K562 treated with DMSO at 1 percent for 4 hours (cell line): Measurements from ENCODE around the gene GCN1. TPM values are rescaled to one million over a fixed set of nuclear protein-coding genes. Genes with fewer than 3 reads are reported as not detected.

ENCODE experiments used
- total RNA-seq: library from RNA; unstranded; fragments of 300-600 nt; gene quantifications from 2 replicates; pipeline ENCODE4 v1.2.3, GENCODE V29; 2022; ENCODE audit not compliant: insufficient read depth

The GCN1 gene, protein sequence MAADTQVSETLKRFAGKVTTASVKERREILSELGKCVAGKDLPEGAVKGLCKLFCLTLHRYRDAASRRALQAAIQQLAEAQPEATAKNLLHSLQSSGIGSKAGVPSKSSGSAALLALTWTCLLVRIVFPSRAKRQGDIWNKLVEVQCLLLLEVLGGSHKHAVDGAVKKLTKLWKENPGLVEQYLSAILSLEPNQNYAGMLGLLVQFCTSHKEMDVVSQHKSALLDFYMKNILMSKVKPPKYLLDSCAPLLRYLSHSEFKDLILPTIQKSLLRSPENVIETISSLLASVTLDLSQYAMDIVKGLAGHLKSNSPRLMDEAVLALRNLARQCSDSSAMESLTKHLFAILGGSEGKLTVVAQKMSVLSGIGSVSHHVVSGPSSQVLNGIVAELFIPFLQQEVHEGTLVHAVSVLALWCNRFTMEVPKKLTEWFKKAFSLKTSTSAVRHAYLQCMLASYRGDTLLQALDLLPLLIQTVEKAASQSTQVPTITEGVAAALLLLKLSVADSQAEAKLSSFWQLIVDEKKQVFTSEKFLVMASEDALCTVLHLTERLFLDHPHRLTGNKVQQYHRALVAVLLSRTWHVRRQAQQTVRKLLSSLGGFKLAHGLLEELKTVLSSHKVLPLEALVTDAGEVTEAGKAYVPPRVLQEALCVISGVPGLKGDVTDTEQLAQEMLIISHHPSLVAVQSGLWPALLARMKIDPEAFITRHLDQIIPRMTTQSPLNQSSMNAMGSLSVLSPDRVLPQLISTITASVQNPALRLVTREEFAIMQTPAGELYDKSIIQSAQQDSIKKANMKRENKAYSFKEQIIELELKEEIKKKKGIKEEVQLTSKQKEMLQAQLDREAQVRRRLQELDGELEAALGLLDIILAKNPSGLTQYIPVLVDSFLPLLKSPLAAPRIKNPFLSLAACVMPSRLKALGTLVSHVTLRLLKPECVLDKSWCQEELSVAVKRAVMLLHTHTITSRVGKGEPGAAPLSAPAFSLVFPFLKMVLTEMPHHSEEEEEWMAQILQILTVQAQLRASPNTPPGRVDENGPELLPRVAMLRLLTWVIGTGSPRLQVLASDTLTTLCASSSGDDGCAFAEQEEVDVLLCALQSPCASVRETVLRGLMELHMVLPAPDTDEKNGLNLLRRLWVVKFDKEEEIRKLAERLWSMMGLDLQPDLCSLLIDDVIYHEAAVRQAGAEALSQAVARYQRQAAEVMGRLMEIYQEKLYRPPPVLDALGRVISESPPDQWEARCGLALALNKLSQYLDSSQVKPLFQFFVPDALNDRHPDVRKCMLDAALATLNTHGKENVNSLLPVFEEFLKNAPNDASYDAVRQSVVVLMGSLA (N-terminal part only)
- 54.9 and 72.9 TPM in 2 replicates for total RNA-seq

DNA sequence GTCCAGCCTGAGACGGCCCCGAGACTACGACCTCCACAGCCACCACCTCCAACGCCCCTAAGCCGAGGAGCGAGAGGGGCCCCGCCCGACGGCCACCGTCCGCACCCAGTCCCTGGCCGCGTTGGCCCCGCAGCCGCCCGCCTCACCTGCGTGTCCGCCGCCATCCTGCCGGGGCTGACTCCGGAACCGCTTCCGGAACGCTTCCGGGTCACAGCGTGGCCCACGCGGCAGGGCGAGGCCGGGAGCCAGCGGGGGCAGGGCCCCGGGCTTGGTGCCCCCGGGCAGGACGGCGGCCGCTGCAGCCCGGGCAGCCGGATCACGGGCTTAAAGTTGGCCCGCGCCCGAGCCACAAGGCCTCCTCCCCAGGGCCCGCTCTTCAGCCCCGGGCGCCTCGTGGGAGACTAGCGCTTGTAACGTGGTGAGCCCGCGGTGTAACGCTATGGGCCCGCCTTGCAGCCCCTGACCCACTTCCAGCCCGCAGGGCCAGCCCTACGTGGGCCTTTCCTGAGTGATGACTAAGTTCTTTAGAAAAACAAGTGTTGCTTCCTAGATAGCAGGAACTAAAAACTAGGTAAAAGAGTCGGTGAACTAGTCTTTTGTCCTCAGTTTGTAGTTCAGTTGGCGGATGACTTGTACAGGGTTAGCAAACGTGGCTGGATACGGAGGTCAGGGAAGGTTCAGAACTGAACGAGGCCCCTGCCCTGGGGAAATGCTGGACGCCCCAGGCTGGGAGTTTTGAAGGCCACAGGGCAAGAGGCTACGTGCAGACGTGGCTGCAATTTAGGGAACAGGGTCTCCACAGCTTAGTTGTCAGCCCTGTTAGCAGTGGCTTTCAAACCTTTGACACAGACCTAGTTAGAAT is at the start of gene GCN1:
TSS of gene GCN1 (minus strand) at position 182 of the 862 bp plus-strand sequence. CDS start at position 164, 18 bp downstream.

DNA sequence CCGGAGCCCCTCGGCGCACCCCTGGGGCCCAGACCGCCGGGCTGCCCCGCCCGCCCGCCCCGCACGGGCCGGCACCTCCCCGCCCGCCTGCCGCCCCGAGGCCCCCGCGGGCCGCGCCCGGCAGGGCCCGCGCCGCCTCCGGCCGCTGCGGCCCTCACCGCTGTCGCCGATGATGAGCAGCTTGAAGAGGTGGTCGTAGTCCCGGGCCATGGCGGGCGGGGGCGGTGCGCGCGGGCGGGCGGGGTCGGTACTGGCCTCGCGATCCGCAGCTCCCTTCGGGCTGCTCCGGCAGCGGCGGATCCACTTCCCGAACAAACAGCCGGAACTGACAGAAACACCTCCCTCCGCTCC is 78.1 kb downstream of the GCN1 start, which contains the start of gene RAB35:
TSS of gene RAB35 (minus strand) at position 313 of the 351 bp plus-strand sequence. CDS start at position 210, 103 bp downstream.

Other genes starting within 250 kb of the GCN1 start
- gene BICDL1, start 205.5 kb downstream of the GCN1 start, total RNA-seq: 0.97 and 3.1 TPM in 2 replicates
- gene RAB35, start 78.0 kb downstream of the GCN1 start, total RNA-seq: 45.3 and 52.3 TPM in 2 replicates
- gene RPLP0, start 6.4 kb upstream of the GCN1 start, total RNA-seq: 8,456 and 8,934 TPM in 2 replicates
- gene PXN, start 71.0 kb upstream of the GCN1 start, total RNA-seq: 72.4 and 72.8 TPM in 2 replicates
- not detected in 2 replicates for gene RNU4-2, start 97.2 kb upstream of the GCN1 start, total RNA-seq
- not detected in 2 replicates for gene RNU4-1, start 98.5 kb upstream of the GCN1 start, total RNA-seq
- 3.1 and 5.5 TPM in 2 replicates for gene SIRT4, start 107.6 kb upstream of the GCN1 start, total RNA-seq
- gene PLA2G1B, start 133.1 kb upstream of the GCN1 start, total RNA-seq: not detected in 2 replicates
- not detected in 2 replicates for gene MSI1, start 174.4 kb upstream of the GCN1 start, total RNA-seq
- gene COX6A1, start 243.4 kb upstream of the GCN1 start, total RNA-seq: 699 and 785 TPM in 2 replicates